ENCODE measurements around the gene PCDHGA2.
A peak's percentile ranks its signal among the peaks of the same experiment; 100 is the strongest.

DNA sequence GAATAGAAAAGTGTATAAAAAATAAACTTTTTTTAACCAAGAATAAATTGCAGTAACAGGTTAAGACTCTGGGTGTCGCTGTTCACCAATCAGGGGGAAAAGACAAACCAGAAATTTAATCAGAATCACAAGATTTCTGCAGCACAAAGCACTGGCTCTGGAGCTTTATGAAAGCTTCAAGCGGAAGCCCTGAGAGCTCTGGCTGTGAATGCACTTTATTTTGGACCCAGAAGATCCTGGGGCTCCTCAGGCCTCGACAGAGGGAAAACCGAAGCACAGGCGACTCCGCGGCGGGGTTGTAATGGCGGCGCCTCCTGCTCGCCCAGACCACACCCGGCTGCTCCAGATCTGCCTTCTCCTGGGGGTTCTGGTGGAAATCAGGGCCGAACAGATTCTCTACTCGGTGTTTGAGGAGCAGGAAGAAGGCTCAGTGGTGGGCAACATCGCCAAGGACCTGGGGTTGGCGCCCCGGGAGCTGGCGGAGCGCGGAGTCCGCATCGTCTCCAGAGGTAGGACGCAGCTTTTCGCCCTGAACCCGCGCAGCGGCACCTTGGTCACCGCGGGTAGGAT lies 16.4 kb downstream of the PCDHGA2 start, which contains the start of gene PCDHGA4:
- TF ChIP-seq, protein P1, sequence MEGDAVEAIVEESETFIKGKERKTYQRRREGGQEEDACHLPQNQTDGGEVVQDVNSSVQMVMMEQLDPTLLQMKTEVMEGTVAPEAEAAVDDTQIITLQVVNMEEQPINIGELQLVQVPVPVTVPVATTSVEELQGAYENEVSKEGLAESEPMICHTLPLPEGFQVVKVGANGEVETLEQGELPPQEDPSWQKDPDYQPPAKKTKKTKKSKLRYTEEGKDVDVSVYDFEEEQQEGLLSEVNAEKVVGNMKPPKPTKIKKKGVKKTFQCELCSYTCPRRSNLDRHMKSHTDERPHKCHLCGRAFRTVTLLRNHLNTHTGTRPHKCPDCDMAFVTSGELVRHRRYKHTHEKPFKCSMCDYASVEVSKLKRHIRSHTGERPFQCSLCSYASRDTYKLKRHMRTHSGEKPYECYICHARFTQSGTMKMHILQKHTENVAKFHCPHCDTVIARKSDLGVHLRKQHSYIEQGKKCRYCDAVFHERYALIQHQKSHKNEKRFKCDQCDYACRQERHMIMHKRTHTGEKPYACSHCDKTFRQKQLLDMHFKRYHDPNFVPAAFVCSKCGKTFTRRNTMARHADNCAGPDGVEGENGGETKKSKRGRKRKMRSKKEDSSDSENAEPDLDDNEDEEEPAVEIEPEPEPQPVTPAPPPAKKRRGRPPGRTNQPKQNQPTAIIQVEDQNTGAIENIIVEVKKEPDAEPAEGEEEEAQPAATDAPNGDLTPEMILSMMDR (IDR thresholded peaks at IDR 0.05): peak; percentile 23 to 64 (median 44)
- no peak for TF ChIP-seq POLR2A (IDR thresholded peaks at IDR 0.05)

Data from heart left ventricle (tissue), 13 donors.